Neural progenitor cell (in vitro differentiated cells): ENCODE data around the gene ANKS1B. TPM values are rescaled to one million over a fixed set of nuclear protein-coding genes. Genes with fewer than 3 reads are reported as not detected.

ENCODE experiments used
- DNase-seq: peaks from one replicate; pipeline ENCODE4 v3.0.0-alpha.2; 2016; ENCODE audit warnings: low spot score
- H2AFZ ChIP-seq: fragments of 200-600 bp; sonication (generic); replicated peaks from 2 replicates; pipeline ENCODE4 v1.6.1; 2016; ENCODE audit warnings: antibody characterized with exemption
- H3F3A ChIP-seq: fragments of 200-600 bp; sonication (generic); 2 replicates; pipeline ENCODE4 v1.6.1; 2016; ENCODE audit warnings: antibody characterized with exemption, low read depth
- H3K27ac ChIP-seq: fragments of 200-600 bp; sonication (generic); 2 replicates; pipeline ENCODE4 v1.5.1; 2016; ENCODE audit warnings: mild to moderate bottlenecking
- H3K27me3 ChIP-seq: fragments of 200-600 bp; sonication (generic); 2 replicates; pipeline ENCODE4 v1.6.1; 2016; ENCODE audit warnings: mild to moderate bottlenecking, moderate library complexity
- H3K36me3 ChIP-seq: fragments of 200-600 bp; sonication (generic); 2 replicates; pipeline ENCODE4 v1.5.1; 2016
- H3K4me1 ChIP-seq: fragments of 200-600 bp; sonication (generic); 2 replicates; pipeline ENCODE4 v1.6.1; 2016; ENCODE audit warnings: mixed run types
- H3K4me2 ChIP-seq: fragments of 200-600 bp; sonication (generic); 2 replicates; pipeline ENCODE4 v1.6.1; 2016
- H3K4me3 ChIP-seq: fragments of 200-600 bp; sonication (generic); 2 replicates; pipeline ENCODE4 v1.5.1; 2016
- H3K79me2 ChIP-seq: fragments of 200-600 bp; sonication (generic); 2 replicates; pipeline ENCODE4 v1.6.1; 2016; ENCODE audit warnings: low read depth
- H3K9ac ChIP-seq: fragments of 200-600 bp; sonication (generic); 2 replicates; pipeline ENCODE4 v1.6.1; 2016
- H3K9me3 ChIP-seq: fragments of 200-600 bp; sonication (generic); 2 replicates; pipeline ENCODE4 v1.5.1; 2016; ENCODE audit warnings: low read depth
- H4K20me1 ChIP-seq: fragments of 200-600 bp; sonication (generic); 2 replicates; pipeline ENCODE4 v1.6.1; 2016; ENCODE audit warnings: low read depth
- H3K27ac Mint-ChIP-seq: 3 replicates; pipeline ENCODE4 v1.8.0; 2021; ENCODE audit warnings: mixed read lengths
- H3K27me3 Mint-ChIP-seq: 2 replicates; pipeline ENCODE4 v1.8.0; 2022; ENCODE audit warnings: low read depth, mild to moderate bottlenecking, inconsistent platforms, moderate library complexity, mixed read lengths; ENCODE audit not compliant: insufficient read depth
- H3K36me3 Mint-ChIP-seq: 3 replicates; pipeline ENCODE4 v1.8.0; 2021; ENCODE audit warnings: mixed read lengths
- H3K4me1 Mint-ChIP-seq: 3 replicates; pipeline ENCODE4 v1.8.0; 2021; ENCODE audit warnings: mixed read lengths
- H3K4me3 Mint-ChIP-seq: 3 replicates; pipeline ENCODE4 v1.8.0; 2021; ENCODE audit warnings: mild to moderate bottlenecking, moderate library complexity, mixed read lengths
- H3K9me3 Mint-ChIP-seq: 3 replicates; pipeline ENCODE4 v1.8.0; 2020; ENCODE audit warnings: mixed read lengths
- CTCF ChIP-seq: fragments of 200-600 bp; sonication (generic); IDR thresholded peaks from 2 replicates; pipeline ENCODE4 v1.5.1; 2017; ENCODE audit warnings: antibody characterized with exemption, mild to moderate bottlenecking
- EZH2 ChIP-seq: fragments of 200-600 bp; sonication (generic); IDR thresholded peaks from 2 replicates; pipeline ENCODE4 v1.6.1; 2017; ENCODE audit warnings: antibody characterized with exemption, mild to moderate bottlenecking, moderate library complexity
- EZH2phosphoT487 ChIP-seq: fragments of 200-600 bp; sonication (generic); IDR thresholded peaks from 2 replicates; pipeline ENCODE4 v1.6.1; 2017; ENCODE audit warnings: antibody characterized with exemption
- total RNA-seq: library from RNA; depleted of rRNA; stranded (reverse); fragments of >200 nt; gene quantifications from 2 replicates; pipeline ENCODE4 v1.2.3, GENCODE V29; 2015; ENCODE audit warnings: low replicate concordance

ANKS1B gene
- total RNA-seq, 1 donor from 2014 or later, result 7.9 TPM

GRCh38 chr12:99111600-99111999 is 873.1 kb downstream of the ANKS1B start:
- peaks cover 25% of the 10 kb centered on the region for H3K4me1 Mint-ChIP-seq
- Histone ChIP-seq H3K79me2 (no peaks in the 10 kb centered on the region), H4K20me1 (no peaks in the 10 kb centered on the region), H3K36me3 (no peaks in the 10 kb centered on the region), H3K4me3 (no peak overlapping the region), H3F3A (no peaks in the 10 kb centered on the region), H2AFZ (no peak overlapping the region), H3K27ac (no peak overlapping the region), H3K4me2 (no peak overlapping the region), H3K4me1 (peaks cover 12% of the 10 kb centered on the region), H3K9me3 (no peaks in the 10 kb centered on the region), H3K9ac (no peak overlapping the region), H3K27me3 (no peaks in the 10 kb centered on the region)
- no peaks in the 10 kb centered on the region for H3K27me3 Mint-ChIP-seq
- DNase-seq, result peak; percentile 25
- H3K4me3 Mint-ChIP-seq, result no peak overlapping the region
- TF ChIP-seq EZH2phosphoT487 (no peak), CTCF (no peak), EZH2 (no peak)
- H3K27ac Mint-ChIP-seq, result no peak overlapping the region
- H3K36me3 Mint-ChIP-seq, result no peaks in the 10 kb centered on the region
- H3K9me3 Mint-ChIP-seq, result peaks cover 4% of the 10 kb centered on the region

GRCh38 chr12:99110868-99111267 is 873.9 kb downstream of the ANKS1B start:
- peak overlapping the region; percentile 8 for H3K4me3 Mint-ChIP-seq
- no peaks in the 10 kb centered on the region for H3K27me3 Mint-ChIP-seq
- no peak for DNase-seq
- Histone ChIP-seq H3K4me2 (no peak overlapping the region), H3K36me3 (no peaks in the 10 kb centered on the region), H3K27me3 (no peaks in the 10 kb centered on the region), H3K79me2 (no peaks in the 10 kb centered on the region), H3K9ac (no peak overlapping the region), H2AFZ (no peak overlapping the region), H3K9me3 (no peaks in the 10 kb centered on the region), H3K4me3 (no peak overlapping the region), H3F3A (no peaks in the 10 kb centered on the region), H3K27ac (no peak overlapping the region), H4K20me1 (no peaks in the 10 kb centered on the region), H3K4me1 (peaks cover 12% of the 10 kb centered on the region)
- peaks cover 25% of the 10 kb centered on the region for H3K4me1 Mint-ChIP-seq
- H3K36me3 Mint-ChIP-seq, result no peaks in the 10 kb centered on the region
- TF ChIP-seq CTCF (no peak), EZH2phosphoT487 (no peak), EZH2 (no peak)
- H3K9me3 Mint-ChIP-seq, result peaks cover under 1% of the 10 kb centered on the region
- peak overlapping the region; percentile 55 for H3K27ac Mint-ChIP-seq

GRCh38 chr12:99110212-99110611 is 874.5 kb downstream of the ANKS1B start:
- H3K4me3 Mint-ChIP-seq, result no peak overlapping the region

More at GRCh38 chr12:99110212-99110611, 874.5 kb downstream of the ANKS1B start:
- H3K36me3 Mint-ChIP-seq, result no peaks in the 10 kb centered on the region
- Histone ChIP-seq H3K27me3 (no peaks in the 10 kb centered on the region), H3K4me2 (no peak overlapping the region), H3K9ac (no peak overlapping the region), H3F3A (no peaks in the 10 kb centered on the region), H3K79me2 (no peaks in the 10 kb centered on the region), H3K36me3 (no peaks in the 10 kb centered on the region), H2AFZ (no peak overlapping the region), H3K9me3 (no peaks in the 10 kb centered on the region), H3K27ac (no peak overlapping the region), H3K4me1 (peaks cover 12% of the 10 kb centered on the region), H4K20me1 (no peaks in the 10 kb centered on the region), H3K4me3 (no peak overlapping the region)
- H3K27ac Mint-ChIP-seq, result no peak overlapping the region
- peaks cover 25% of the 10 kb centered on the region for H3K4me1 Mint-ChIP-seq
- TF ChIP-seq EZH2phosphoT487, result no peak
- no peak for TF ChIP-seq CTCF
- TF ChIP-seq EZH2, result no peak
- no peaks in the 10 kb centered on the region for H3K9me3 Mint-ChIP-seq
- no peaks in the 10 kb centered on the region for H3K27me3 Mint-ChIP-seq
- DNase-seq, result no peak
